ENCODE measurements around the gene TMEM219. TPM values are rescaled to one million over a fixed set of nuclear protein-coding genes. Genes with fewer than 3 reads are reported as not detected.

Gene TMEM219
- polyA plus RNA-seq, 1 of the 3 experiments (the other 2 are of a cell fraction) = 101 TPM

GRCh38 chr16:29962344-29962994, 590 bp downstream of the TMEM219 start:
- Histone ChIP-seq H4K20me1 (ENCODE audit: insufficient read depth) (no peaks in the 10 kb centered on the region), H2AFZ (ENCODE audit: low read depth) (peak overlapping the region; percentile 96), H3F3A (replicated peaks; ENCODE audit: insufficient read depth) (peaks cover 7% of the 10 kb centered on the region), H3K4me2 (peak overlapping the region; percentile 97), H3K79me2 (ENCODE audit: insufficient read depth) (peaks cover 2% of the 10 kb centered on the region), H3K9me2 (no peaks in the 10 kb centered on the region), H3K36me3 (replicated peaks in 1 of 2; ENCODE audit: control insufficient read depth in 1 of 2, insufficient read depth in 2 of 2, low read length in 1 of 2) (peaks cover 0 to 5% of the 10 kb centered on the region in 2 experiments), H3K4me3 (ENCODE audit: low read depth in 2 of 2, low read length in 1 of 2) (peak overlapping the region; percentile 66 to 78), H3K27me3 (ENCODE audit: insufficient read depth) (no peaks in the 10 kb centered on the region), H3K9ac (peak overlapping the region; percentile 77), H3K9me3 (no peaks in the 10 kb centered on the region), H3K27ac (ENCODE audit: low read depth in 2 of 2, low read length in 1 of 2) (peak overlapping the region; percentile 63 to 69; a peak in 3 of 4 replicates), H3K4me1 (ENCODE audit: control insufficient read depth in 1 of 2, insufficient read depth in 2 of 2, low read depth in 1 of 2, low read length in 1 of 2) (peaks cover 0 to 15% of the 10 kb centered on the region in 2 experiments; a peak in 1 of 4 replicates)
- 21% methylated on average over 18 of the region's 18 CpGs for WGBS (ENCODE audit: low lambda C conversion rate)
- TF ChIP-seq FOXJ3 (CRISPR knock-in tag; IDR thresholded peaks at IDR 0.05) (no peak), PBX3 (IDR thresholded peaks at IDR 0.05) (no peak), GATA2 (CRISPR knock-in tag; IDR thresholded peaks at IDR 0.05) (no peak), REST (IDR thresholded peaks at IDR 0.05; ENCODE audit: low read depth, low read length) (no peak), IRF3 (IDR thresholded peaks at IDR 0.05; ENCODE audit: low read depth, low read length) (no peak), TEAD4 (IDR thresholded peaks at IDR 0.05; ENCODE audit: borderline replicate concordance, insufficient read depth) (no peak), FOXM1 (IDR thresholded peaks at IDR 0.05; ENCODE audit: low read depth) (no peak), RFX5 (IDR thresholded peaks at IDR 0.05; ENCODE audit: low read length) (no peak), CHD2 (IDR thresholded peaks at IDR 0.05; ENCODE audit: low read length, partially characterized antibody) (no peak), NFIC (IDR thresholded peaks at IDR 0.05; ENCODE audit: borderline replicate concordance) (no peak), CTCF (IDR thresholded peaks at IDR 0.05) (no peak)
- ChIA-PET POLR2A (interaction anchor here (0.6 to 1.9 kb wide), 8 partner anchors 11 to 128 kb away, joined by 3 to 10 read pairs (median 3); partner anchors contain the start of genes KCTD13, SEZ6L2 and TAOK2), CTCF (interaction anchor here (0.8 to 1.8 kb wide), 4 partner anchors 11 to 63 kb away, joined by 4 to 6 read pairs (median 5); partner anchors contain the start of genes ASPHD1 and SEZ6L2)
- DNase-seq = no peak

Measured in SK-N-SH (cell line).